Erythroblast (primary cell): Measurements from ENCODE around the gene GPR173.

Source experiments
- GATA1 ChIP-seq: IDR thresholded peaks from 2 replicates; pipeline ENCODE4 v1.6.1; 2011; ENCODE audit warnings: low read depth, mild to moderate bottlenecking, control low read depth, low read length, moderate library complexity
- POLR2A ChIP-seq: IDR thresholded peaks from 2 replicates; pipeline ENCODE4 v1.6.1; 2011; ENCODE audit warnings: mild to moderate bottlenecking, low read length

GRCh38 chrX:53028678-53029077 lies 19.9 kb upstream of the GPR173 start:
- no peak for TF ChIP-seq POLR2A
- no peak for TF ChIP-seq GATA1
